GM19455 (cell line): ENCODE data around the gene NECTIN2.
"Not testable (repeated sequence)": the region's sequence is repeated elsewhere in the genome, so short reads cannot be mapped to it uniquely, and the experiment has no call there.

Experiments used
- ATAC-seq: cut with Tn5 transposase; IDR thresholded peaks from one replicate; pipeline ENCODE4 v1.9.1; 2021; ENCODE audit not compliant: unreplicated experiment

The NECTIN2 gene

GRCh38 chr19:44848812-44849447, 2.8 kb downstream of the NECTIN2 start:
- no peak for ATAC-seq

- ATAC-seq, result no peak
Measured at GRCh38 chr19:44850641-44851109, 4.6 kb downstream of the NECTIN2 start.

GRCh38 chr19:44851427-44851826, 5.3 kb downstream of the NECTIN2 start:
- ATAC-seq, result no peak

DNA sequence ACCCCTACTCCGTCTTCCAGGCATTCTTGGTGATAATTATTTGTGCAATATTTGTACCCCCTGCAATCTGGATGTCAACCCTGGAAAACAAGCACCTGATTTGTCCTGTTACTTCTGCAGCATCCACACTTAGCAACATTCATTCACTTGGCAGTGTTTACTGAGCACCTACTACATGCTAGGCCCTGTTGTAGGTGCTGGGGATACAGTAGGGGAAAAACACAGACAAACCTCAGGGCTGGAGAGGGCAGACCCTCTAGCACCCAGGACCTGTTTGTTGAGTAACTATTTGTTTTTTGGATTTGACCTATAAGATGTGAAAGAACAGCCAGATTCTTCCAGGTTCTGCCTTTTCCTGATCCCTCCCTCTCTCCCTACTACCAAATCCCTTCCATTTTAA, 9.5 kb downstream of the NECTIN2 start:
- ATAC-seq, result no peak

GRCh38 chr19:44856421-44857083, 10.5 kb downstream of the NECTIN2 start:
- ATAC-seq, result no peak

- no peak for ATAC-seq
Measured at GRCh38 chr19:44857837-44858236, 11.7 kb downstream of the NECTIN2 start.

DNA sequence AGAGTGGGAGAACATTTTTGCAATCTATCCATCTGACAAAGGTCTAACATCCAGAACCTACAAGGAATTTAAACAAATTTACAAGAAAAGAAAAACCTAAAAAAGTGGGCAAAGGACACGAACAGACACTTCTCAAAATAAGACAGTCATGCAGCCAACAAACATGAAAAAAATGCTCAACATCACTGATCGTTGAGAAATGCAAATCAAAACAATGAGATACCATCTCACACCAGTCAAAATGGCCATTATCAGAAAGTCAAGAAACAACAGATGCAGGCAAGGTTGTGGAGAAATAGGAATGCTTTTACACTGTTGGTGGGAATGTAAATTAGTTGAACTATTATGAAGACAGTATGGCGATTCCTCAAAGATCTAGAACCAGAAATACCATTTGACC, 15.5 kb downstream of the NECTIN2 start:
- not testable (repeated sequence) for ATAC-seq

GRCh38 chr19:44863990-44864389, 17.9 kb downstream of the NECTIN2 start:
- ATAC-seq, result no peak

DNA sequence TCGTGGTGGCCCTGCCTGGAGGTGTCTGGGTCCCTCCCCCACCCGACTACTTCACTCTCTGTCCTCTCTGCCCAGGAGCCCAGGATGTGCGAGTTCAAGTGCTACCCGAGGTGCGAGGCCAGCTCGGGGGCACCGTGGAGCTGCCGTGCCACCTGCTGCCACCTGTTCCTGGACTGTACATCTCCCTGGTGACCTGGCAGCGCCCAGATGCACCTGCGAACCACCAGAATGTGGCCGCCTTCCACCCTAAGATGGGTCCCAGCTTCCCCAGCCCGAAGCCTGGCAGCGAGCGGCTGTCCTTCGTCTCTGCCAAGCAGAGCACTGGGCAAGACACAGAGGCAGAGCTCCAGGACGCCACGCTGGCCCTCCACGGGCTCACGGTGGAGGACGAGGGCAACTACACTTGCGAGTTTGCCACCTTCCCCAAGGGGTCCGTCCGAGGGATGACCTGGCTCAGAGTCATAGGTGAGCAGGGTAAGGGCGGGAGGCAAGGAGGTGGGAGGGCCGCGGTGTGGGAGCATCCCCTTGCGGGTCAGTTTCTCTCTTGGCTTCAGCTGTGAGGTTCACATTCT, 19.2 kb downstream of the NECTIN2 start:
- ATAC-seq, result no peak

- no peak for ATAC-seq
Measured at GRCh38 chr19:44866664-44867063, 20.6 kb downstream of the NECTIN2 start.

- ATAC-seq, result no peak
Measured at GRCh38 chr19:44867578-44867977, 21.5 kb downstream of the NECTIN2 start.

DNA sequence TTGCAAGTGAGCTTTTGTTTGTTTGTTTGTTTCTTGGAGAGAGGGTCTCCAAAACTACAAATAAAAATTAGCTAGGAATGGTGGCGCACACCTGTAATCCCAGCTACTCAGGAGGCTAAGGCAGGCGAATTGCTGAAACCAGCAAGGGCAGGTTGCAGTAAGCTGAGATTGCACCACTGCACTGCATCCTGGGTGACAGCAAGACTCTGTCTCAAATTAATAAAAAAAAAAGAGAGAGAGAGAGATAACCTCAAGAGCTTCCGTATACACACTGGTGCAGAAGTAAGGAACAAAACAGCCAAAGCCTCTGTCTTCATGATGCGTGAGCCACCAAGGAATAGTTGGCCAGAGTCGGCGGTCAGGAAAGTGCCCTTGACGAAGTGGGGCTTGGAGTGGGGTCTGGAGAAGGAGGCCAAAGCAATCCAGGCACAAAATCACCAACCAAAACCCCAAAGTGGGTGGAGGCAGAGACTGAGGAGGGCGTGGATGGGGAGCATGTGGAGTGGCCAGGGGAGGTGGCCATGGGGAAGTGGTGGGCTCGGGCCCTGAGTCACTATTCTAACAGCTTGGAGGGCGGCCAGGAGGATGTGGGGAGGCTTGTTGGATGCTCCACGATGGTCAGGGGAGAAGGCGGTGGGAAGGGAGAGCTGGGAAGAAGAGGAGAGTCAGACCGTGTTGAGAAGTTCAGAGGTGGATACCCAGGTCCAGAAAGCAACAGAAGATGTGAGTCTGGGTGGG, 23.8 kb downstream of the NECTIN2 start:
- no peak for ATAC-seq

GRCh38 chr19:44871809-44872208, 25.7 kb downstream of the NECTIN2 start:
- ATAC-seq, result no peak

DNA sequence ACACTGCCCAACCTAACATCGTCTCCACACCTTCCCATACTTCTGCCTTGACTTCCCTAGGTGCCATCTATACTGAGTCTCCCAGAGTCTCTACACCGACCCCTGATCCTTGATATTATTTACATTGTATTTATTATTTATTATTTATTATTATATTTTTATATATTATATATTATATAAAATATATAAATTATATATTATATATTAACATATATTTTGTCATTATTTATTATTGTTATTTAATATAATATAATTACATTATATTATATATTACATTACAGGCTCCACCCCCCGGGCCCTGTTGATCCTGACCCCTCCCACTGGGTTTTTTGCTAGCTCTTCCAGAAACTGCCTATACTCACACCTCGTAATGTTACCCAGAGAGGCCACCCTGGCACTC, 26.6 kb downstream of the NECTIN2 start:
- ATAC-seq, result no peak

DNA sequence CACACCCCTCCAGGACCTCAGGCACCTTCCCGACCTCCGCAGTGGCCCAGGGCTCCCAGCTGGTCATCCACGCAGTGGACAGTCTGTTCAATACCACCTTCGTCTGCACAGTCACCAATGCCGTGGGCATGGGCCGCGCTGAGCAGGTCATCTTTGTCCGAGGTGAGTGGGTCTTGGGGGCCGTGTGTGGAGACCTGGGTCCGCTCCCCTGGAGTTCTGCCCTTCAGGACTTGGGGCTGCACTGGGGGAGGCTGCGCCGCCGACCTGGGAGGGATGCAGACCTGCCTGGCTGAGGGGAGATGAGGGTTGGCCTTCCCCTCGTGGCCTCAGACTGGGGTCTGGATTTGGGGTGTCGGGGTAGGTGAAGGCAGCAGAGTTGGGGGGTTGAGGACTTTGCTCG, 28.2 kb downstream of the NECTIN2 start:
- ATAC-seq, result no peak

DNA sequence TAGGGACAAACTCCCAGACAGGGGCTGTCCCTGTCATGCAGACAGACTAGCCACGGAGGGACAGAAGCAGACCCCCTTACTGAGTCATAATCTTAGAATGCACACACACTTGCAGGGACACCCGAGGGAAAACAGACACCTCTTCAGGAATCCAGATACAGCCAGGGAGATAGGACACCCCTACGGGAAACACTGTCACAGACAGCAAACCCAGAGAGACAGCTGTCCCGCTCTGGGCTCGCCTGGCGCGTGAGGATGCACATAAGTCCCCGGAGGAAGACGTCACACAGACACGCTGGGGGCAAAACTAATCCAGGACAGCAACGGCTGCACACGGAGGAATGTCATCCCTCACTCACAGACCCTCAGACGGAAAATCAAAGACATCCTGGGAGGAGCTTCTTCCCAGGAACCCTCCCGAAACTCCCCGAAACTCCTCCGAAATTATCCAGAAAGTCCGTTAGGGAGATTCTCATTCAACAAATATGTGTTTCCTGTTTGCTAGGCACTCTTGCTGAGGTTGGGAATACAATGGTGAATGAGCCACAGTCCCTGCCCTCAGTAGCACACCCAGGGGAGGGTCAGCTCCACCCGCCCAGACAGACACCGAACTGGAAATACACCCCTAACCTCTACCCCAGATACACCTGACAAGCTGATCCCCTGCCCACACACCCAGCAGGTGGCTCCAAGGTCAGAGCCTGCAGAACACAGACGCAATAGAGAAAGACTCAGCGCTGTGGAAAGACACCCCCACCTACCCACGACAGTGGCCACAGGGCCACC, 29.8 kb downstream of the NECTIN2 start:
- no peak for ATAC-seq

DNA sequence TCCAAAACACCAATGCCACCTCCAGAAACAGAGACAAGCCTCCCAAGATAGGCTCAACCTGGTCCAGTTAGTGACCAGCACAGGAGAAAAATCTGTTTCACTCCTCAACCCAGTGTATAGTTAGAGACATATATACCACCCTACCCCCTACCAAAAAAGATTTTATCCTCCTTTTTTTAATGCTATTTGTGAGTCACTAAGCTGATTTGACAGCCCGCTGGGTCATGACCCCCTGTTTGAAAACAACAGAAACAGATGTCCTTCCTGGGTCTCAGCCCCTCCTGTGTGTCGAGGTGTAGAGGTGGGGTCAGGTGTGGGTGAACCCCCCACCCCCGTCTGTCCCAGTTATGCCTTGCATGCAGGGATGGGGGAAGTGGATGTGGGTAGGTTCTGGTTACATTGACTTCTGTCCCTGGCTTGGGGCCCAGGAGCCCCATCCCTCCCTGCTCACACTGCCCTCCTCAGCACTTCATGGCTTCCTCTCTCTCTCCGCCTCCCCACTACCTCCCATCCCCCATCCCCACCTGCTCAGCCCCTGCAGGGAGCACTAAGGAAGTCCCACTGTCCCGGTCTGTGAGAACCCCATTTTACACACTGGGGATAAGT, 30.9 kb downstream of the NECTIN2 start:
- no peak for ATAC-seq

GRCh38 chr19:44878120-44878865, 32.2 kb downstream of the NECTIN2 start:
- ATAC-seq, result no peak

- no peak for ATAC-seq
Measured at GRCh38 chr19:44879309-44880065, 33.4 kb downstream of the NECTIN2 start.
